ENCODE data around the gene BCKDHA. TPM values are rescaled to one million over a fixed set of nuclear protein-coding genes. Genes with fewer than 3 reads are reported as not detected.

Gene BCKDHA
- total and polyA plus RNA-seq, 2 of the 4 experiments (the other 2 are of a cell fraction) = 7.6 to 7.7 TPM

GRCh38 chr19:41439441-41440222 lies 42.0 kb downstream of the BCKDHA start, which contains the start of gene DMAC2 (continued):
- peak; percentile 51 for TF ChIP-seq CTCF (conservative IDR thresholded peaks at IDR 0.05; ENCODE audit: low read depth, low read length)
- TF ChIP-seq SMC3 (IDR thresholded peaks at IDR 0.05; ENCODE audit: low read depth, low read length) = no peak
